ENCODE data around the gene TNFSF4.
"Not testable (repeated sequence)": the region's sequence is repeated elsewhere in the genome, so short reads cannot be mapped to it uniquely, and the experiment has no call there.

TNFSF4 gene, protein sequence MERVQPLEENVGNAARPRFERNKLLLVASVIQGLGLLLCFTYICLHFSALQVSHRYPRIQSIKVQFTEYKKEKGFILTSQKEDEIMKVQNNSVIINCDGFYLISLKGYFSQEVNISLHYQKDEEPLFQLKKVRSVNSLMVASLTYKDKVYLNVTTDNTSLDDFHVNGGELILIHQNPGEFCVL

DNA sequence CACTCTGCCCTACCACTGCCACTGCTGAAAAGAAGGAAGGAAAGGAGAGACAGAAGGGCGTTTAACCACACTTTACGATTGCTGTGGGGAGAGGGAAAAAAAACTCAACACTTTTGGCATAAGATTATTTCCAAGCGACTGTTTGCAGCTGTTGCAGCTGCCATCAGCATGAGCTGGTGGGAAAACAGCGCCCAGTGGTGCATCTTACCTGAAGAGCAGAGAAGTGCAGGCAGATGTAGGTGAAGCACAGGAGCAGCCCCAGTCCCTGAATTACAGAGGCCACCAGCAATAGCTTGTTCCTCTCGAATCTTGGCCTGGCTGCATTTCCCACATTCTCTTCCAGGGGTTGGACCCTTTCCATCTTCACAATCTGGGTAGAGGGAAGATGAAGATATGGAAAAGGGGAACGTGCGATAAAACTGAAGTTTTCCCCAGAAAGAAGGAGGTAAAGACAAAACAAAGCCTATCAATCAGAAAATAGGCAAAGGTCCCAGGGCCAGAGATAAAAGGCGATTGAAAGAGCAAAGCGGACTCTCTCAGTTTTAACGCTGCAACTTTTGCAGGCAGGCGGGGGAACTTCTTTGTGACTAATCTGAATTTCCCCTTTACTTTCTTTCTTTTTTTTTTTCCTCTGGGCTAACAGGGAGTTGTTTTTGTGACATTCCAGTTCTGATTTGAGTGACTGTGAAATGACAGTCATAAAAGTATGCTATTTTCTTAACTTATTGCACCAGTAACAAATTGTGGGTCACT lies at the start of gene TNFSF4:
Gene TNFSF4, minus strand, starts transcription at position 516 of the 753 bp plus-strand sequence. Its CDS starts 155 bp downstream, at position 361.
- DNase-seq = no peak

DNA sequence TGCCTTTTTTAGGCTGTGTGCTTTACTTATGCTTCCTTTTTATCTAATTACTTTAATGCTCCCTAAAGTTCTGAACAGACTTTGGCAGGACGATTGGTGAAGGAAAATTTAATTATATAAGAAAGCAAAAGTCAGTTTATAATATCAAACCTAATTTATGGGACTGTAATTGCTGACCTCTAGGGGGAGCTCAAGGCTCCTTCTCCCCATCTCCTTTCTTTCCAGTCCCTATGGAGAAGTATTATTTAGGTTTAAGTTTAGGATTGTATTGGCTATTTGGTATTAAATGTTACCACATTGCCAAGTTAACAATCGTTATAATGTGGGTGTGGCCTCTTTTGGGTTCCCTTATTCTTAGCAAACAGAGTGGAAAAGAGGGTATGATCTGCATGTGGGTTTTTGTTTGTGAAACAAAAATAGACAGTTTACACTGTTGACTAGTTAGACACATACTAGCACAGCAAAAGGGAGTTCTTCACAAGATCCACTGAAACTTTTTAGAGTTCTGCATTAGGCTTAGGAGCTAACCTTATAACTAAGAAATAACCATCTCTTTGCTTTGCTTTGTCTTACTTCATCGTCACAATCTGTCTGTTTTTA lies 48.2 kb upstream of the TNFSF4 start:
- DNase-seq = peak; percentile 54

DNA sequence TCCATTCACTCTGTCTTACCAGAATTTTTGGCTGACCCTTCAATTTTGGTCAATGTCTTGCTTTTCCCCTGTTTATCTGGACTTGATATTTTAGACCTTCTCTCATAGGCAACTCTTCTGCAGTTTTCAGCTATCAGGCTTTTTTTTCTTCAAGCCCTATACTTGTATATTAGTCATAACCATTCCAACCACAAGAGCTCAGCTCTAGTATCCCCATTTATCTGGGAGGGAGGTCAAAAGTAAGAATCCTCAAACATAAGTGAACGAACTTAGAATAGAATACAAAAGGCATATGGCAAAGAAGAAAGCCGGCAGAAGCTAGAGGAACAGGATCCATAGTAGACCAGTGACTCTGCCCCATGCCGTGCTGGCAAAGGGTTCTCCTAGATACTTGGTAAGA lies 45.9 kb upstream of the TNFSF4 start:
- peak; percentile 30 for DNase-seq

DNA sequence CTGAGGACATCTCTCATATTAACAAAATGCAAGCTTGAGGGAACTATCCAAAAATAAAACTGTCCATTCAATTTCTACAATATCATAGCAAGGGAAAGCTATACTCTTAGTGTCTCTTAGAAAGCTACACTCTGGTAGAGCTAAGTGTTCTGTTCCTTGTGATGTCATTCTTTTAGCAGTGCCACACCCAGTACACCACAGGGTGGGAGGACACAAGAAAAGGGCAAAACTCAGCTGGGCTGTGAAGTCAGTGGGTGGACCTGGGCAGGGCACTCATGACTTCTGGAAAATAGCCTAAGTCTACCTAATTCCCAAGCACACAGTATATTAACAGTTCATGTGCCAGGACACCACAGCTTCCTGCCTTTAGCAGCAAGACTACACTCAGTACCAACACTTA lies 42.2 kb upstream of the TNFSF4 start:
- DNase-seq = no peak

DNA sequence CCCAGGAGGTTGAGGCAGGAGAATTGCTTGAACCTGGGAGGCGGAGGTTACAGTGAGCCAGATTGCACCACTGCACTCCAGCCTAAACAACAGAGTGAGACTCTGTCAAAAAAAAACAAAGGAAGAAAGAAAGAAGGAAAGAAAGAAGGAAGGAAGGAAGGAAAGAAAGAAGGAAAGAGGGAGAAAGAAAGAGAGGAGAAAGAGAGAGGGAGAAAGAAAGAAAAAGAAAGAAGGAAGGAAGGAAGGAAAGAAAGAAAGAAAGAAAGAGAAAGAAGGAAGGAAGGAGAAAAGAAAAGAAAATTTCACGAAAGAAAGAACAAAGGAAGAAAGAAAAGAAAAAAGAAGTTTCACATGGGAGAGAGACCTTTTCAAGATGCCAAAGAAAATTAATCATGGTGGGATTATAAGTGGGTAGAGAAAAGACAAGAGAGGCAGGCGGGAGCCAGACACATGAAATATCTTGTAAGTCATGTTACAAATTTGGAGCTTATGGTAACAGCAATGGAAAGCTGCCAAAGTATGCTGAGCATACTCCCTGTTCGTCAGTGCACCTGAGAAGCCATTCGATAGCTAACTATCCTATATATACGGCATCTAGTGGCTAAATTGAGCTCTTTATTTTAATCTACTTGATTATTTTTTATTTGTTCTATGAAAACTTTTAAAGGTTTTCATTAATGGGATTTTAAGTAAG lies 41.3 kb upstream of the TNFSF4 start:
- DNase-seq = peak; percentile 35

DNA sequence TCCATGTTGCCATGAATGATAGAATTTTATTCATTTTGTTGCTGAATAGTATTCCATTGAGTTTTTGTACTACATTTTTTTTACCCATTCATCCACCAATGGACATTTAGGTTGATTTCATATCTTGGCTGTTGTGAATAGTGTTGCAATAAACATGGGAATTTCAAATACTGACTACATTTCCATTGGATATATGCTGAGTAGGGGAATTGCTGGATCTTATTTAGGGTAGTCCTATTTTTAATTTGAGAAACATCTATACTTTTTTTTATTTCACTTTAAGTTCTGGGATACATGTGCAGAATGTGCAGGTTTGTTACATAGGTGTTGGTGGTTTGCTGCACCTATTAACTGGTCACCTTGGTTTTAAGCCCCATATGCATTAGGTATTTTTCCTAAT lies 38.8 kb upstream of the TNFSF4 start:
- no peak for DNase-seq

DNA sequence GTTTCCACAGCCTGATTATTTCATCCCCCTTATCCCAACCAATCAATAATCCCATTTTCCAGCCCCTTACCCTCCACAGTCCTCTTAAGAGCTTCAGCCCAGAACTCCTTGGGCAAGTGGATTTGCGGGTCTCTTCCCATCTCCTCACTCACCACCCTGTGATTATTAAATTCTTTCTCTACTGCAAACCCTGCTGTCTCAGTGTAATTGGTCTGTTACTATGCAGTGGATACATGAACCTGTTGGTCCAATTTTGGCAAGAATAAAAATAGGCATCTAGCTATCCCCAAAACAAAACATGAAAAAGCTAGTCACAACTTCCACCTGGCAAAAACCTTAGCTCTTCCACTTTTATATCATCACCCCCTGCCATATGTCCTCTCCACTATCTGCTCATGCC lies 36.2 kb upstream of the TNFSF4 start:
- DNase-seq = no peak

DNA sequence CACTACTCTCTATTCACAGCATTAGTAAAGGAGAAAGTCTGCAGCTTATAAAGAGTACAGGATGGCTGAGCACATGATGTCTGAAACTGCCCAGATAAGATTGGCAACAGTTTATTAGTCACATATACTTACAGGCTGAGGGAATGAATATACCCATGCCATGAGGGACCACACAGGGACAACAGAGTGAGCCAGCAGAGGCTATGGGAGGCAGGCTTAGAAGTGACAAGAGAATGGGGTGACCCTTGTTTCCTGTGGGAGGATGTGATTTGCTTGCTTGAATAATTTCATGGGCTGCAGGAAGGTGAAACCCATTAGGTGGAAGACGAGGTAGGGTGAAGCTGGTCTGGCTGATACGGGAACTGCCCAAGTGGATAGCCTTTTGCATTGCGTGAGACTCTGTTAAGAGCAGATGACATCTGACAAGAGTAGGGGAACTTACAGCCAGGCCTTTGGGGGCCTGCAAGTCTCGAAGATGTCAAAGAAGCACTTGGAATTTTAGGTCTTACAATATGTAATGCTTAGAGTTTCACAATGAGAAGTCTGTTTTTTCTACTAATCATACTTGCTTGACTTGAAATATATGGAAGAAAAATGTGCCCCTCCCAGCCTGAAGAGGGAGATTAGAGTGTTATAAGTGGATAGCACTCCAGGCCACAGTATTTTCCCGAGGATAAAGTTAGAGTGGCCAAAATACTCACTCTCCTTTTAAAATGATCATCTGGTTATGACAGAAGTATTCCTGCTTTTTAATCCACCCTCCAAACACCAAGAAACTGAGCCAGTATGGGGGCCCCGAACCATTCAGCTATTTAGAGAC lies 34.6 kb upstream of the TNFSF4 start:
- no peak for DNase-seq

DNA sequence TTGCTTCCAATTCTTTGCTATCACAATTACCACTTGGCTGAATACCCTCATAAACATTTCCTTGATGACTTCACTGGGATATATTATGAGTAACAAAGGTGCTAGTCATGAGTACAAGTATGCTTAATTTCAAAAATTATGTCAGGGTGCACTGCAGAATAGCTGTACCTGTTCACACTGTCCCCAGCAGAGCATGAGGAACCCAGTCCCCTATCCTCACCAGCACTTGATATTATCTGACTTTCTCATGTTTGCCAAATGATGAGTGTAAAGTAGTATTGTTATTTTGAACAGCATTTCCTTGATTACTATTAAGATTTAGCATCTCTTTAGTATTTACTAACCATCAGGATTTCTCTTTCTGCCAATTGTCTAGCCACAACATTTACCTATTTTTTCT lies 33.5 kb upstream of the TNFSF4 start:
- no peak for DNase-seq

DNA sequence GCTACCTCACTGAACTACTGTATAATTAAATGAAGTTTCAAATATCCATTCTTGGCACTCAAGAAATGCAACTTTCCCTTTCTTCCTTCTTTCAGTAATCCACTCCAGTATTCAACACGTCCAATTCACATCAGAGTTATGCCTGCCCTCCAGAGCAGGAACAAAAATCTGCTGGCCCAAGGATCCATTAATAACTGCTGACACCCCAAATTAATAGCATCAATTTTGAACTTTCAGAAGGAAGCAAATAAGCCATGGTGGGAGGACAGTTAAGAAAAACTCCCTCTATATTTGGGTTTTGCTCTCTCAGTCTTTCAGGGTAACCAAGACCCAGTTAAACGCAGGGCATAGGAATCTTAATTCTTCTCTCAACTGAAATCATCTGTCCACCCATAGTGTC lies 31.9 kb upstream of the TNFSF4 start:
- no peak for DNase-seq

DNA sequence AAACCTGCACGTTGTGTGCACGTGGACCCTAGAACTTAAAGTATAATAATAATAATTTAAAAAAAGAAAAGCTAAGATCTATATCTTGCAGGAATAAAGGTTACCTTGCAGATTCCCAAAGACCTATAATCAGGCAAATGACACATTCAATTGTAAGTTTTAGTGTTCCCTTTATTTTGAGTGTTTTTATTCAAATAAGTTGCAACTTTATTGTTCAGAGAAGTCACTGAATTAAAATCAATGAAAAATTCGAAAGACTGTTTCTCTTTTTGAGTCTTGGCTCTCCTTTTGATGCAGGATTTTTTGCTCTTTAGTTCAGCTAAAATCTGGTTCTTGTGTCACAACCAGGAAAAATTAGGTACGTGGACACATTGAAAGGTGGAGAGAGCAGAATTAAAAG lies 27.8 kb upstream of the TNFSF4 start:
- no peak for DNase-seq

DNA sequence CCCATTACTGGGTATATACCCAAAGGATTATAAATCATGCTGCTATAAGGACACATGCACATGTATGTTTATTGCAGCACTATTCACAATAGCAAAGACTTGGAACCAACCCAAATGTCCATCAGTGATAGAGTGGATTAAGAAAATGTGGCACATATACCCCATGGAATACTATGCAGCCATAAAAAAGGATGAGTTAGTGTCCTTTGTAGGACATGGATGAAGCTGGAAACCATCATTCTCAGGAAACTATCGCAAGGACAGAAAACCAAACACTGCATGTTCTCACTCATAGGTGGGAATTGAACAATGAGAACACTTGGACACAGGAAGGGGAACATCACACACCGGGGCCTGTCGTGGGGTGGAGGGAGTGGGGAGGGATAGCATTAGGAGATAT lies 27.3 kb upstream of the TNFSF4 start:
- not testable (repeated sequence) for DNase-seq

DNA sequence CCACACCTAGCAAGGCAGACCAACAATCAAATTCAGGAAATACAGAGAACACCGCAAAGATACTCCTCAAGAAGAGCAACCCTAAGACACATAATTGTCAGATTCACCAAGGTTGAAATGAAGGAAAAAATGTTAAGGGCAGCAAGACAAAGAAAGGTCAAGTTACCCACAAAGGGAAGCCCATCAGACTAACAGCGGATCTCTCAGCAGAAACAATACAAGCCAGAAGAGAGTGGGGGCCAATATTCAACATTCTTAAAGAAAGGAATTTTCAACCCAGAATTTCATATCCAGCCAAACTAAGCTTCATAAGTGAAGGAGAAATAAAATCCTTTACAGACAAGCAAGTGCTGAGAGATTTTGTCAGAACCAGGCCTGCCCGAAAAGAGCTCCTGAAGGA lies 21.9 kb upstream of the TNFSF4 start:
- DNase-seq = not testable (repeated sequence)

DNA sequence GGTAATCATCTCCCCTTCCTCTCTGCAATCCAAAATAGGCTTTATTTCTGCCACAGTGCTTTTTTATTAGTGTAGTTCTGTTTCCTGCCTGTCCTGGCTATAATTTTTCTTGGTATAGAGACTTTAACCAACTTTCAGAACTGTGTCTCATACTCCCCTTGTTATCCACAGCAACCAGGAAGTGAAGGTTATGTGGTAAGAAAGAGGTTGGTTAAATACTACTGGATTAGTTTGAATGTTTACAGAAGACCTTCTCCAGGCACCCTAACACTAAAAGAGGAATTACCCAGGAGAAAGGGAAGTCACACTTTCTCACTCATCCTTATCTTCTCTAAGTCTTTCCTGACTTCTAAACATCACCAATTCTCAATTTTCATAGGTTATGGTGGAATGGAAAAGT lies 17.8 kb upstream of the TNFSF4 start:
- DNase-seq = no peak

DNA sequence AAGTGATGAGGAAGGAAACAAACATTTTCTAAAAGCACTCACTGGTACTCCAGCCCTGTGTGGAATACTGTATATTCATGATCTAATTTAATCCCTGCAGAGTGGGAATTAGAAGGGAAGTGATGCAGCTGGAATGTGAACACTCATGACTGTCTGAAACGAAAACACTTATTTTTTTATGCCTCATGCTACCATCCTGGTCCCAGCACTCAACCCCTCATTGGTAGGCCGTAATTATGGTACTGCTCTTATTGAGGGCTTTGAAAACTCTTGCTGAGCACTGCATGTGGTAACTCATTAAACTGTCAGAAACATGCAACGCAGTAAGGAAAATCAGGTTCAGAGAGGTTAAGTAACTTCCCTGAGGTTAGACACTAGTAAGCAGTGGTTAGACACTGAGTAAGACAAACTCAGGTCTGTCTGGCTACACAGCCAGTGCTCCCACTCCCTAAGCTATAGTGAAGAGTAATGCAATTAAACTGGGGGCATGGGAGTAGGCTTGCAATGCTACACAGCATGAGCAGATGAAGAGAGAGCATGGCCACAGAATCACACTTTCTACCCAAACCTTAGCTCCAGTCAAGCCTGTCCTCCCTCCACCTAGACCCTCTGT lies 17.3 kb upstream of the TNFSF4 start:
- no peak for DNase-seq

DNA sequence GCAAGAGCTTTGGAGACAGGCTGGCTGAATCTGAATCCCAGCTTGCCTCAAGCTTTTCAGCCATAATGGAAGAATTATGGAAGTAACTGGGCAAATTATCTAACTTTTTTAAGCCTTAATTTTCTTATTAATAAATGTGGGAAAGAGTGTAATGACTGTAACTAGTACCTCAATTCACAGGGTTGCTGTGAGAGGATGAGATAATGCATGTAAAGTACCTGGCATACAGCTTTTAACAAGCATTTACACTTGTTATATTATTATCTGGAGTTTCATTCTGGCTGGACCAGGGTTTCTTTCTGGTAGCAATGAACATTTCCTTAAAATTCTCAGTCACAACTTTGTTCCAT lies 15.9 kb upstream of the TNFSF4 start:
- no peak for DNase-seq

DNA sequence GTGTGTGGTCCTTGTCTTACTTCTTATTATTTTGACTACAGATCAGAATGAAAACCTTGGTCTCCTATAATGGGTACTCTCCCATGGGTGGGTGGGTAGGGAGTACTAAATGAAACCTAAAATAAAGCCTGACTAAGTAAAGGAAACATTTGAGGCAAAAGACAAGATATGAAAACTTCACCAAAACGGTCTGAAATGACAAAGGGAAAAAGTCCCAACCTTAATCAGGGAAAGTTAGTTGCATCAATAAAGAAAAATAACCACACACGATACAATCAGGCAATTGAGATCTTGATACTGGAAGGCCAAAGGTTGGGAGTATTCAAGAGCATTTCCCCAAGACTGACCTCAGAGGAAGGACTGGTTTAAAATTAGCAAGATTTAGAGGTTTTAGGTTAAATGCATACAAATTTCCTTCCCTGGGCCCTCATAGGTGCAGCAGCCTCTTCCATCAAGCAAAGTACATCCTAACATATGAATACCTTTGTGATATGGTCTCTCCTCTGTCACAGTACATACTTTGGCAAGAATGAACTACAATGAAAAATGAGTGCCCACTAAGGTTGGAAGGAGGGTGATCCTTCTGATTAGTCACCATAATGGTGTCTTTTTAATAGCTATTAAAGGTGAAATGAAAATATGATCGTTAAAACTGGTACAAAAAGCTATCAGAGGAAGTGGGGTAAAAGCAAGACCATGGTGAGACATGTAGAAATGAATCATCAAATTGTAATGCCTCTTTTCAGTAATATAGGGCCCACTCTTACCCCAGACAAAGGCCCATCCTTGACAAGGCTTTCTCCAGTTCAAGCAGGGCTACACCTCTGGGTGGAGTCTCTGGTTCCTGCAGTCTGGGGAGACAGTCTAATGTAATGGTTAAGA lies 15.3 kb upstream of the TNFSF4 start:
- no peak for DNase-seq

DNA sequence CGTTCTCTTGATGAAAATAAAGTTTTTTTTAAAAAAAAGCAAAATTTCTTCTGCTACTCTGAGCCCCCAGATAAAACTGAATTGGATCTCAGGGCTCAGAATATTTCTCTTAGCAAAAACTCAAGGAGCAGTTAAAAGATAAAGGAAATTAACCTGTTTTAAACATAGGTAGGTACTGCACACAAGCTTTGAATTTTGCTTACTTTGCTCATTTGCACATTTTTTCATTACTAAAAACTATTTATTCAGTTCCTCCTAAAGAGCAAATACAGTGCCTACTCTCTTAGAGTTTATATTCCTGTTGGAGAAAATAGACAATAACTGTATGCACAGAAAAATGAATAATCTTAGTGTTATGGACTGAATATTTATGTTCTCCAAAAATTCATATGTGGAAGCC lies 13.0 kb upstream of the TNFSF4 start:
- no peak for DNase-seq

DNA sequence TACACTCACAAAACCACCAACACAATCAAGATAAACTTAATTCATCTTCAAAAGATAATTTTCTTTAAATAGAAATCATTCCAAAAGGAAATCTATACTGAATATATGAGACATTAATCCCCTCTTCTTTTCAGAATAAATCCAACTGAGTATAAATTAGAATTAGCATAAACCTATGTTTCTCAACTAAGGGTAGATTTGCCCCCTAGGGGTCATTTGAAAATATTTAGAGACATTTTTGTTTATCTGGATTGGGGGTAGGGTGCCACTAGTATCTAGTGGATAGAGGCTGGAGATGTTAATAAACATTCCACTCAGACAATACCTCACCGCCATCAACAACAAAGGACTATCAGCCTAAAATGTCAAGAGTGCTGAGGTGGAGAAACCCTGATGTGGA lies 6.5 kb upstream of the TNFSF4 start:
- no peak for DNase-seq

DNA sequence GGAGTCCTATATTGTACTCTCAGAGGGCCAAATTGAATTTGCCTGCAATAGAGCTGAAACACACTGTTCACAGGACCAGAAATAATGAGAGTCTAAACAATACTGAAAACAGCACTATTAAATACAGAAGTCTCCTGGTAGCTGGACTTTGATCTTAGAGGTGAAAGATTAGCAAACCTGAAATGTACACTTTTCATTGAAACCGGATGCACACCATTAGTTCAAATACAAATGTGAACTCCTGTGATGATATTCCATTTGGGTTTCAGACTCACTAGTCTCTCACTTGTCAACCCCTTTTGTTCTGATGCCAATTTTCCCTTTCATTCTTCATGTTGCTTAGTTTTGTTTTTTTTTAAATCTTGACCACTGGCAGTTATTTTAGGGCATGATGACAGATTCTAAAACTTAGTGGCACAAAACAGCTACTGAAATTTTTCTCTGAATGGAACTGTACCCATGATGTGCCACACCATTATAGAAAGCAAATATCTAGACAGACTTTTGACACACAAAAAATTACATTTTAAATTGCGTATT lies 5.9 kb upstream of the TNFSF4 start:
- no peak for DNase-seq

DNA sequence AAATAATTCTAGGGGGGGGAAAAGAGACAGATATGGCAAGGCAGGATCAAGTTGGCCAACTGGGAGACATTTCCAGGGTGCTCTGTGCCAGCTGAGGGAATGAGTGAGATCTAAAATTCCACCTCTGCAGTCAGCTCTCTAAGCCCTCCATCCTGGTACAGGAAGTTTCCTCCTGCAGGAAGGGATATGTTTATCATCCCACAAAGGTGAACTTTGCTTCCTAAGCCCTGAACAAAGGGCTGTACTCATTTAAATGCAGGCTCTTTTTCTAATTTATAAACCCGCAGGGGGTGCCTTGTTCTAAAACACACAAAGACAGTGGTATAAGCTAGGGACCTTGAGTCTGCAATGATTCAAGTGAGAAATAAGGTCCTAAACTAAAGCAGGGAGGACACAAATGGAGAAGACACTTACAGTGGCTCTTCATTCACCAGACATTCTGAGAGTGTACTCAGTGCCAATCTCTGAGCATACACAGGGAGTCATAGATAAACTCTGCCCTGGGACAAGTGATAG lies 3.6 kb upstream of the TNFSF4 start:
- DNase-seq = no peak
